SJSA1 (cell line): Measurements from ENCODE around the gene ADAMTS2. TPM values are rescaled to one million over a fixed set of nuclear protein-coding genes. Genes with fewer than 3 reads are reported as not detected.

Experiments
- DNase-seq, 2 experiments: peaks; one replicate each; pipeline ENCODE4 v3.0.0-alpha.2; 2015 to 2020; ENCODE audit warnings: low spot score in 2 of 2, low read depth in 1 of 2
- H3K27ac ChIP-seq: fragments of 250-450 bp; sonication (Bioruptor Pico); 2 replicates; pipeline ENCODE4 v1.5.1; 2020; ENCODE audit warnings: mild to moderate bottlenecking, moderate library complexity
- H3K27me3 ChIP-seq: fragments of 250-450 bp; sonication (Bioruptor Pico); replicated peaks from 2 replicates; pipeline ENCODE4 v1.5.1; 2020; ENCODE audit warnings: mild to moderate bottlenecking, moderate library complexity
- H3K36me3 ChIP-seq: fragments of 250-450 bp; sonication (Bioruptor Pico); 2 replicates; pipeline ENCODE4 v1.5.1; 2020; ENCODE audit warnings: mild to moderate bottlenecking
- H3K4me1 ChIP-seq: fragments of 250-450 bp; sonication (Bioruptor Pico); replicated peaks from 2 replicates; pipeline ENCODE4 v1.6.1; 2021; ENCODE audit warnings: mild to moderate bottlenecking
- H3K4me3 ChIP-seq: fragments of 250-450 bp; sonication (Bioruptor Pico); 2 replicates; pipeline ENCODE4 v1.5.1; 2020; ENCODE audit warnings: mild to moderate bottlenecking
- H3K9me3 ChIP-seq: fragments of 250-450 bp; sonication (Bioruptor Pico); replicated peaks from 2 replicates; pipeline ENCODE4 v1.5.1; 2020; ENCODE audit warnings: mild to moderate bottlenecking
- total RNA-seq: library from RNA; depleted of rRNA; stranded (reverse); fragments of >200 nt; shearing (Covaris generic); gene quantifications from 2 replicates; pipeline ENCODE4 v1.2.3, GENCODE V29; 2014

The ADAMTS2 gene
- total RNA-seq, 1 experiment from 2014 or later, result 4.9 TPM

GRCh38 chr5:179166886-179167841, 178.1 kb downstream of the ADAMTS2 start:
- H3K27me3 ChIP-seq, result no peaks in the 10 kb centered on the region
- no peak for DNase-seq
- H3K4me1 ChIP-seq, result no peaks in the 10 kb centered on the region
- H3K9me3 ChIP-seq, result peaks cover 56% of the 10 kb centered on the region
- H3K27ac ChIP-seq, result no peak overlapping the region
- no peak overlapping the region for H3K4me3 ChIP-seq
- H3K36me3 ChIP-seq, result no peaks in the 10 kb centered on the region

- Histone ChIP-seq H3K36me3 (no peaks in the 10 kb centered on the region), H3K4me3 (no peak overlapping the region), H3K4me1 (no peaks in the 10 kb centered on the region), H3K27ac (no peak overlapping the region), H3K9me3 (peaks cover 61% of the 10 kb centered on the region), H3K27me3 (no peaks in the 10 kb centered on the region)
- no peak for DNase-seq
These were observed 178.9 kb downstream of the ADAMTS2 start for GRCh38 chr5:179166171-179166885.

GRCh38 chr5:179165421-179166170, 179.7 kb downstream of the ADAMTS2 start:
- peaks cover 57% of the 10 kb centered on the region for H3K9me3 ChIP-seq
- no peaks in the 10 kb centered on the region for H3K4me1 ChIP-seq
- H3K27me3 ChIP-seq, result no peaks in the 10 kb centered on the region
- no peak overlapping the region for H3K4me3 ChIP-seq
- H3K27ac ChIP-seq, result no peak overlapping the region
- no peak for DNase-seq
- H3K36me3 ChIP-seq, result no peaks in the 10 kb centered on the region

DNA sequence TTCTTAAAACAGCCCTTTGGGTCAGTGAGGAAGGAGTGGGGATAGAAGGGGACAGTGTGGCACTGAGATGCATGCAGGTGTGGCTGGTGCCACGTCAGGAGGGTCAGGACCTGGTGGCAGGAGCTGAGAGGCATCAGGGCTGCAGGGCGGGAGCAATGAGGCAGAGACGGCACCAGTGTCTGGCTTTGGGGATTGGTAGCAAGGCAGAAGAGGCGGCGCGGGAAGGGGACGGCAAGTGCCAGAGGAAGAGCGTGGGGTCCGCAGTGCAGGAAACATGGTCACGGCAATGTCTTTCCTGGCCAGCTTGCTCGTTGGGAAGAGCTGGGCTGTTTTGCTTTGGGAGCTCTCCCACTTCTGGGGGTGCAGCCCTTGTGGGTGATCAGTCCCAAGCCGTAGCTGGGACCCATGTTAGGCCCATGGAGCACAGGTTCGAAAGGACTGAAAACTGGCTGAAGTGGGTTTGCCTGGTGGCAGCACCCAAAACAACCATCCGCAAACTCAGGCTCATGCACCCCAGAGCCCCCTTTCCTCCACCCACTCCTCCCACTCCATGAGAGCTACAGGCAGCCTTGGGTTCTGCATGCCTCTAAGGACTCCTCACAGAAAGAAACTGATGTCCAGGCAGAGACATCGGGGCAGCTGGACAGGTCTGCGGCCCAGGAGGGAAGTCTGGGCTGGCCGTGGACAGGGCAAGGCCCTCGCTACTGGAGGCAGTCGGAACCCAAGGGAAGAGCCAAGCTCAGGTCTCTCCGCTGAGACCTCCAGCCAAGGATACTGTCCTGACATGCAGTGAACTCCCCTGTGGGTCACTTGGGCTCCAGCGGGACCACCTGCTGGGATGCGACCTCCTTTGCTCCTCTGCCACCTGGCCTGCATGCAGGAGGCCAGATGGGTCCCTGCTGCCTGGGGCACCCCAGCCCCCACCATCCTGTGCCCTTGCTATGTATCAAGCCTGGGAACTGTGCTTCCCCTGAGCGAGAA, 180.6 kb downstream of the ADAMTS2 start:
- DNase-seq, result no peak
- H3K36me3 ChIP-seq, result no peaks in the 10 kb centered on the region
- no peaks in the 10 kb centered on the region for H3K4me1 ChIP-seq
- H3K9me3 ChIP-seq, result peaks cover 62% of the 10 kb centered on the region
- H3K27me3 ChIP-seq, result no peaks in the 10 kb centered on the region
- H3K27ac ChIP-seq, result no peak overlapping the region
- no peak overlapping the region for H3K4me3 ChIP-seq

DNA sequence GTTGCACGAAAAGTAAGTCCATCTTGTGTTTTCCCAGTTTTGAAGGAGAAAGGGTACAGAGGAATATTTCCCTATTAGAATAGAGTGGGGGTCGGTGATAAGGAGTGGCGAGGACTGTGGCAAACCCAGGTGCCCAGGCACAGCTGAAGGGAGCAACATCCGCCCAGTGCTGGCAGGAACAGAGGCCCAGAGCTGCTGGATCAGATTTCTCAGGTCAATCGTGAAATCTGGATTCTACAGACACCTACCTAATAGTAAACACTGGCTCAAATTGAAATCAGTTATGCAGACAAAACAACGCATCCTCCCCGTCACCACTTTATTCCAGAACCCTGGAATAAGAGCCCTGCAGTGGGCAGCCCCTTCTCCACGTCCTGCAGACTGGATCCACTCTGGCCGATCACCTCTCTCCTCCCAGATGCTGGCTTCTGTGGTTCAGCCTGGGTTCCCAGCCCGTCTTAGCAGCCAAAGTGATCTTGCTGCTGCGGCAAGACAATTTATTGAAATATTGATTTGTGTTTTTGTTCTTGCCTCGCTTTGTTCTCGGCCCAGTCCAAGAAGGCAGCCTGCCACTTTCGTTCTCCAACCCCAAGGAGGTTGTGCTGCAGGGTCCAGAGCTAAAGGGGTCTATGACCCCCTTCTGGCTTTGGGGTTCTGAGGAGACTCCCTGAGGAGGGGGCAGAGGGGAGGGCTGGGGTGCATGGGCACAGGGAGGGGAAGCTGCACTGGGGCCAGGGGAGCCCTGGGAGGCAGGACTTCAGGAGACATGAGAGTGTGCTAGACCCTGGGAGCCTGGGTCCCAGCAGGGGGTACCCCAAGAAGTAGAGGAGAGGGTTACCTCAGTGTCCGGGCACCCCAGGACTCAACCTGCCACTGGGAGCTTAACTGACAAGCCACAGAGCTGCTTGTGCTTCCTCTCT, 181.8 kb downstream of the ADAMTS2 start:
- Histone ChIP-seq H3K4me3 (no peak overlapping the region), H3K27me3 (no peaks in the 10 kb centered on the region), H3K27ac (no peak overlapping the region), H3K4me1 (no peaks in the 10 kb centered on the region), H3K36me3 (no peaks in the 10 kb centered on the region), H3K9me3 (peaks cover 73% of the 10 kb centered on the region)
- DNase-seq, result no peak

DNA sequence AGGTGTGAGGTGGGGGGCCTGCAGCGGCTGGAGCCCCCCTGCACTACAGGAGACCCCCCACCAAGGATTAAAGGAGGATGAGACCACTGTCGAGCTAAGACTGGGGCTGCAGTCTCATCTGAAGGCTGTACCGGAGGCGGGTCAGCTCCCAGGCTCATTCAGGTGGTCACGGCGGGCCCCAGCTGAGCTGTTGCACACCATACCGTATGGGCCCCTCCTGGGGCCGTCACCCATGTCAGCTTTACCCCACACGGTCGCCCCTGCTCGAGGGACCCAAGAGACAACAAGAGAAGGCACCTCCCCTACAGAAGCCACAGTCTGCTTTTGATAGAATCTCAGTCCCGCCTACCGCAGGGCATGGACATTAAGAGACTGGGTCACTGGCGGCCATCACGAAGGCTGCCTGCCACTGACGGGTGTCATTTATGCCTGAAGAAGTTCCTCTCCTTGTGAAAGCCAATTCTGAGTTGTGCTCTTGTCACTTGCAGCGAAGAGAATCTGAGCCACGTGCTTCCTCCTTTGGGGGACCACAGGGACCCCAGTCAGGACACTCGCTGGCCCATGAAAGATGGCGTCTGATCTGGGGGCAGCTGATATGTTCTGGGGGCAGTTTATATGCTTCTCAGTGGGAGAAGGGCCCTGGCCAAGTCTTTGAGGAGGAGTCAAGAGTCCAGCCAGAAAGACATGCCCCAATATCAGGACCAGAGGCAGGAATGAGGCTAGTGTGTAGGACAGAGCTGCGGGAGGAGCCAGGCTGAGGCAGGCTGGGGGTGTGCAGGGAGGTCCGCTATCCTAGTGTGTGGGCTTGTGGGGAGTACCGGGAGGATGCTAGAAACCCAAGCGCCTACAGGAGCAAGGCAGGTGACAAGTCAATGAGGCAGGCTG, 182.7 kb downstream of the ADAMTS2 start:
- no peaks in the 10 kb centered on the region for H3K27me3 ChIP-seq
- DNase-seq, result no peak
- H3K4me3 ChIP-seq, result no peak overlapping the region
- H3K27ac ChIP-seq, result no peak overlapping the region
- H3K9me3 ChIP-seq, result peaks cover 78% of the 10 kb centered on the region
- H3K36me3 ChIP-seq, result no peaks in the 10 kb centered on the region
- H3K4me1 ChIP-seq, result no peaks in the 10 kb centered on the region

GRCh38 chr5:179161901-179162300, 183.4 kb downstream of the ADAMTS2 start:
- Histone ChIP-seq H3K4me1 (no peaks in the 10 kb centered on the region), H3K36me3 (no peaks in the 10 kb centered on the region), H3K27me3 (no peaks in the 10 kb centered on the region), H3K9me3 (peaks cover 72% of the 10 kb centered on the region), H3K4me3 (no peak overlapping the region), H3K27ac (no peak overlapping the region)
- no peak for DNase-seq

GRCh38 chr5:179160584-179160983, 184.7 kb downstream of the ADAMTS2 start:
- no peak for DNase-seq
- H3K27ac ChIP-seq, result no peak overlapping the region
- peaks cover 59% of the 10 kb centered on the region for H3K9me3 ChIP-seq
- no peak overlapping the region for H3K4me3 ChIP-seq
- no peaks in the 10 kb centered on the region for H3K4me1 ChIP-seq
- H3K27me3 ChIP-seq, result no peaks in the 10 kb centered on the region
- no peaks in the 10 kb centered on the region for H3K36me3 ChIP-seq

- no peak overlapping the region for H3K4me3 ChIP-seq
- no peaks in the 10 kb centered on the region for H3K4me1 ChIP-seq
- no peak overlapping the region for H3K27ac ChIP-seq
- no peaks in the 10 kb centered on the region for H3K36me3 ChIP-seq
- peaks cover 63% of the 10 kb centered on the region for H3K9me3 ChIP-seq
- no peaks in the 10 kb centered on the region for H3K27me3 ChIP-seq
- no peak for DNase-seq
These were observed 186.7 kb downstream of the ADAMTS2 start for GRCh38 chr5:179158556-179158955.

DNA sequence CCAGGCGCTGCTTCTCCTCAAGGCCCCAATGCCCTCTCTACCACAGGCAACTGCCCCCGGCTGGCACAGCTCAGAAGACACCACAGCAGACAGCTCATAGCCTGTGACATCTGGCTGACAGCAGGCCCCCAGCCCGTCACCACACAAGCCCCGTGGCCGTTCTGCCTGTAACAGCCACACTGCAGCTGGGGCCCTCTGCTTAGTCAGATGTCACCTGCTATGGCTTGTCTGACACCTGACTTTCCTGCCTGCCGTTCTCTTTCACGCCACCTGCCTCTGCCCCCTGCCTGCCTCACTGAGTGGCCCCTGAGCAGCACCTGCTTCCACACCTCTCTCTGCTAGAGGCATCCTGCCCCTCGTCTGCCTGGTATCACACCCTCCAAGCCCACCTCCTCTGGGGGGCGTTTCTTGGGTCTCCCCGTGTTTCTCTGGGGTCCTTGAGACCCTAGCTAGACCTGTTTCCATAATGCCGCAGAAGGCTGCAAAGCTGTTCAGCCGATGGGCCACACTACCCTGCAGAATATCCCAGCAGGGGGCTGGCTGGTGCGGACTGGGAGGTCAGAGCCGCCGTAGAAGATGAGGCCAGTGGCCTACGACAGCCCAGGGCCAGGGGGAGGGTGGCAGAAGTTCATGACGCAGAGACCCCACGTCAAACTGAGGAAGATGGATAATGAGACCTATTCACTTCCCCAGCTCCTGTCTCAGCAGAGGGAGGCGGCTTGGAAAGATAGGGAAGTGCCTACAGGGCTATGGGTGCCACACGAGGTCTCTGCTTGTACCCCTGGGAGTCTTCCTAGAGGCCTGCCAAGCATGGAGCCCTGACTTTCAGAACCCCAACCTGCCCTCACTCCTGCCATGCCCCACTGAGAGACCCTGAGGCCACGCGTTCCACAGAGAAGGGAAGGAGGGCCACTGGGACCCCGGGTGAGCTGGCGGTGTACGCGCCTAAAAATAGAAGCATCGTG, 190.0 kb downstream of the ADAMTS2 start:
- Histone ChIP-seq H3K4me3 (no peak overlapping the region), H3K36me3 (no peaks in the 10 kb centered on the region), H3K27me3 (no peaks in the 10 kb centered on the region)

More for the DNA sequence above, 190.0 kb downstream of the ADAMTS2 start:
- H3K9me3 ChIP-seq, result peaks cover 69% of the 10 kb centered on the region
- no peak overlapping the region for H3K27ac ChIP-seq
- H3K4me1 ChIP-seq, result no peaks in the 10 kb centered on the region
- no peak for DNase-seq
